Prostate gland (tissue), 2 donors: ENCODE measurements around the gene DEGS2.

ENCODE experiments used
- CTCF ChIP-seq, 4 experiments: fragments of 200-600 bp in 2 of 4; fragments of 450-650 bp in 2 of 4; sonication (generic) in 2 of 4; IDR thresholded peaks; 1 replicate in 3 of 4; 2 replicates in 1 of 4; pipeline ENCODE4 v1.5.1; 2016 to 2019; ENCODE audit warnings: antibody characterized with exemption in 4 of 4, mild to moderate bottlenecking in 2 of 4, moderate library complexity in 2 of 4
- POLR2A ChIP-seq: fragments of 450-650 bp; IDR thresholded peaks from one replicate; pipeline ENCODE4 v1.6.1; 2016; ENCODE audit warnings: antibody characterized with exemption, mild to moderate bottlenecking
- POLR2AphosphoS5 ChIP-seq: sonication (generic); formaldehyde crosslinking; IDR thresholded peaks from one replicate; pipeline ENCODE4 v1.6.1; 2017; ENCODE audit warnings: antibody characterized with exemption

DNA sequence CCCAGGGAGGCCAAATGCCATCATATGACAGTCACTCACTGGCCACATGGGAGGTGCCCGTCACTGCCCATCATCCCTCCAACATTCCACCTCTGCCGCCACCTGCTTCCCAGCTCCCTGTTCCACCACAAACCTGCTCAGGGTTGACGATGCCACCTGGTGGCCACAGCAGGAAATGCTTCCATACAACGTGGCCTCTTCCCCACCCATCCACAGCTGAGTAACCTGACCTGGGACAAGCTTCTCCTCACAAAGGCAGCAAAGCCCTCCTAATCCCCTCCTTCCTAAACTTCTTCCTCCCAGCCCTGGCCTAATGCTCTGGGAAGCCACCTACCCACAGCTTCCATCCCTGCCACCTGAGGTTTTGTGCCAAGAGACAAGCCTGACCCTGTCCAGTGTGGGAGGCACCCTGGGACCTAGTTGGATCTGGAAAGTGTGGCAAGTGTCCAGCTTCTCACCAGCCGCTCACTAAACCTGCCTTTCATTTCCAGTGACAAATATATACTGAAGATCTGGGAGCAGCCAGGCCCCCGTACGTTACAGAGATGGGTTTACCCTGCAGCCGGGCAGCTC, 4.3 kb downstream of the DEGS2 start:
- TF ChIP-seq CTCF (IDR thresholded peaks at IDR 0.05): peak in 3 of 4 experiments; percentile 34 to 62 (median 48)
- TF ChIP-seq POLR2AphosphoS5: no peak
- no peak for TF ChIP-seq POLR2A
